Measurements from ENCODE around the gene DBF4B. TPM values are rescaled to one million over a fixed set of nuclear protein-coding genes. Genes with fewer than 3 reads are reported as not detected.
"Not testable (repeated sequence)": the region's sequence is repeated elsewhere in the genome, so short reads cannot be mapped to it uniquely, and the experiment has no call there.

Gene DBF4B
- total and polyA plus RNA-seq, 7 donors: 0.60 to 7.8 (median 4.6) TPM

- no peak overlapping the region for H3K27ac ChIP-seq
- TF ChIP-seq POLR2A (IDR thresholded peaks at IDR 0.05) (no peak), EP300 (IDR thresholded peaks at IDR 0.05) (no peak), CTCF (IDR thresholded peaks at IDR 0.05) (no peak), POLR2AphosphoS5 (IDR thresholded peaks at IDR 0.05) (no peak)
- no peak overlapping the region for H3K4me3 ChIP-seq
- 98 to 99% methylated on average over 1 of the region's 1 CpG for WGBS, 2 donors
- no peaks in the 10 kb centered on the region for H3K36me3 ChIP-seq
- DNase-seq: no peak
- H3K9me3 ChIP-seq: no peaks in the 10 kb centered on the region
- H3K4me1 ChIP-seq: no peaks in the 10 kb centered on the region
- H3K27me3 ChIP-seq: no peaks in the 10 kb centered on the region
- intact Hi-C loops (cut with DNase I): no loop called here
These were observed 42.5 kb upstream of the DBF4B start for GRCh38 chr17:44666006-44666405.

- H3K27ac ChIP-seq: no peak overlapping the region
- no peaks in the 10 kb centered on the region for H3K27me3 ChIP-seq
- no peak for DNase-seq
- H3K4me3 ChIP-seq: no peak overlapping the region
- H3K36me3 ChIP-seq: no peaks in the 10 kb centered on the region
- intact Hi-C loops (cut with DNase I): no loop called here
- no peaks in the 10 kb centered on the region for H3K9me3 ChIP-seq
- H3K4me1 ChIP-seq: peaks cover 0 to 9% (median 5%) of the 10 kb centered on the region in 4 donors
- TF ChIP-seq POLR2AphosphoS5 (IDR thresholded peaks at IDR 0.05): no peak
- TF ChIP-seq CTCF (IDR thresholded peaks at IDR 0.05): peak in 1 of 4 experiments; percentile 19
- TF ChIP-seq EP300 (IDR thresholded peaks at IDR 0.05): no peak
These were observed 35.9 kb upstream of the DBF4B start for GRCh38 chr17:44672479-44673093.

- DNase-seq: no peak
- intact Hi-C loops (cut with DNase I): no loop called here
- Histone ChIP-seq H3K4me3 (no peak overlapping the region), H3K27me3 (no peaks in the 10 kb centered on the region), H3K9me3 (no peaks in the 10 kb centered on the region), H3K36me3 (peaks cover 0 to 13% (median 0%) of the 10 kb centered on the region in 4 donors), H3K4me1 (peaks cover 0 to 11% (median 5%) of the 10 kb centered on the region in 4 donors), H3K27ac (no peak overlapping the region)
- 80 to 84% methylated on average over 2 of the region's 2 CpGs for WGBS, 2 donors
- TF ChIP-seq POLR2A (IDR thresholded peaks at IDR 0.05) (no peak), POLR2AphosphoS5 (IDR thresholded peaks at IDR 0.05) (no peak), CTCF (IDR thresholded peaks at IDR 0.05) (no peak), EP300 (IDR thresholded peaks at IDR 0.05) (no peak)
These were observed 34.6 kb upstream of the DBF4B start for GRCh38 chr17:44673893-44674292.

- H3K9me3 ChIP-seq: no peaks in the 10 kb centered on the region
- peaks cover 4 to 45% (median 12%) of the 10 kb centered on the region in 4 donors for H3K36me3 ChIP-seq
- peak overlapping the region in 1 of 4 donors; percentile 20 for H3K27ac ChIP-seq
- TF ChIP-seq POLR2A (IDR thresholded peaks at IDR 0.05) (no peak), POLR2AphosphoS5 (IDR thresholded peaks at IDR 0.05) (no peak), CTCF (IDR thresholded peaks at IDR 0.05) (no peak), EP300 (IDR thresholded peaks at IDR 0.05) (no peak)
- H3K4me1 ChIP-seq: peaks cover 0 to 11% (median 5%) of the 10 kb centered on the region in 4 donors
- no peak overlapping the region for H3K4me3 ChIP-seq
- intact Hi-C loops (cut with DNase I): no loop called here
- no peaks in the 10 kb centered on the region for H3K27me3 ChIP-seq
- WGBS, 2 donors: 63 to 90% methylated on average over 2 of the region's 2 CpGs
- no peak for DNase-seq
These were observed 31.3 kb upstream of the DBF4B start for GRCh38 chr17:44677136-44677535.

DNA sequence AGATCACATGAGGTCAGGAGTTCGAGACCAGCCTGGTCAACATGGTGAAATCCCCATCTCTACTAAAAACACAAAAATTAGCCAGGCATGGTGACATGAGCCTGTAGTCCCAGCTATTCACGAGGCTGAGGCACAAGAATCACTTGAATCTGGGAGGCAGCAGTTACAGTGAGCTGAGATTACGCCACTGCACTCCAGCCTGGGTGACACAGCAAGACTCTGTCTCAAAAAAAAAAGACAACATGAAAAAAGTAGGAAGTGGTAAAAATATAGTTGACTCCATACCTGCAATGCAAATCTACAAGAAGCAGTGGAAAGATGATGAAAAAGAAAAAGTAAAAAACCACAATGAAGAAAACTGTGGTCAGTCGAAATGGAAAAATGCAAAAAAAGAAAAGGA lies 25.2 kb upstream of the DBF4B start:
- H3K27me3 ChIP-seq; intact Hi-C loops (cut with DNase I); H3K27ac ChIP-seq; H3K4me1 ChIP-seq; H3K9me3 ChIP-seq; DNase-seq; H3K4me3 ChIP-seq: not testable (repeated sequence)
- 81 to 91% methylated on average over 4 of the region's 4 CpGs for WGBS, 2 donors
- H3K36me3 ChIP-seq: peaks cover 12 to 72% (median 13%) of the 10 kb centered on the region in 4 donors

Data from sigmoid colon (tissue), 7 donors.